HFF-Myc (cell line): ENCODE measurements around the gene GYG1.
A peak's percentile ranks its signal among the peaks of the same experiment; 100 is the strongest.

Experiments
- DNase-seq: peaks from one replicate; pipeline ENCODE4 v3.0.0-alpha.2; 2011; ENCODE audit warnings: low read depth; ENCODE audit errors: extremely low read depth
- H3K4me3 ChIP-seq: replicated peaks from 2 replicates; pipeline ENCODE4 v1.5.1; 2011; ENCODE audit warnings: low read depth, mild to moderate bottlenecking, control low read depth, low read length
- CTCF ChIP-seq: IDR thresholded peaks from 2 replicates; pipeline ENCODE4 v1.5.1; 2012; ENCODE audit warnings: mild to moderate bottlenecking, low read depth, low read length, control low read depth; ENCODE audit errors: missing control alignments

The GYG1 gene

GRCh38 chr3:148990236-148990635 lies 1.1 kb upstream of the GYG1 start:
- no peak overlapping the region for H3K4me3 ChIP-seq
- no peak for DNase-seq
- no peak for TF ChIP-seq CTCF

DNA sequence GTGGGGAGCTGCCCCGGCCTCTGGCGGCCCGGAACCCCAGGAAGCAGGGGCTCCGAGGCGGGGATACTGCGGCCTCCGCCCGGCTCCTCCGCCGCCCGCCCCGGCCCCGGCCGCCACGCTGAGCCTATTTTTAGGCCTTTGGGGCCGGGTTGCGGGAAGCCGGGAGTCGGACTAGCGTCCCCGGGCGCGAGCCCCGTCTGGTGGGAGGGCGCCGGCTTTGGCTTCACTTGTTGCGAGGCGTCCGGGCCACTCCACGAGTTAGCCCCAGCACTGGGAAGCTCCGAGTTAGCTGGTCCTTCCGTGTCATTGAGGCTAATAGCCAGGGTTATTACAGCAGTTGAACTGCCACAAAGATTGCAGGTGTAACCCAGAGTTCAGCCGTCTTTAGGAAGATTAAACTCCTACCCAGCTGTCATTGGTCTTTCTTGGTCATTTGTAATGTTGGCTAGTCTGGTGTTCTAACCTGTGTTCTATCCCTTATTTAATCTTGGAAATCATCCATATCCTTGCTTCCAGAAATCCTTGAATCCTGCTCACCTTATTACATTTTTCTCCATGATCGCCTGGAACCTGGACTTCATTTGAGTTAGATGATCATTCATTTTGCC lies 791 bp downstream of the GYG1 start:
- DNase-seq: no peak
- H3K4me3 ChIP-seq: peak overlapping the region; percentile 76
- no peak for TF ChIP-seq CTCF

- TF ChIP-seq CTCF: no peak
- peak overlapping the region; percentile 76 for H3K4me3 ChIP-seq
- DNase-seq: no peak
Observed at GRCh38 chr3:148992635-148993255, 1.4 kb downstream of the GYG1 start.

GRCh38 chr3:148997623-148998022 lies 6.3 kb downstream of the GYG1 start:
- DNase-seq: no peak
- no peak overlapping the region for H3K4me3 ChIP-seq
- TF ChIP-seq CTCF: no peak

- no peak overlapping the region for H3K4me3 ChIP-seq
- no peak for TF ChIP-seq CTCF
- DNase-seq: no peak
Observed at GRCh38 chr3:148998297-148998696, 7.0 kb downstream of the GYG1 start.

DNA sequence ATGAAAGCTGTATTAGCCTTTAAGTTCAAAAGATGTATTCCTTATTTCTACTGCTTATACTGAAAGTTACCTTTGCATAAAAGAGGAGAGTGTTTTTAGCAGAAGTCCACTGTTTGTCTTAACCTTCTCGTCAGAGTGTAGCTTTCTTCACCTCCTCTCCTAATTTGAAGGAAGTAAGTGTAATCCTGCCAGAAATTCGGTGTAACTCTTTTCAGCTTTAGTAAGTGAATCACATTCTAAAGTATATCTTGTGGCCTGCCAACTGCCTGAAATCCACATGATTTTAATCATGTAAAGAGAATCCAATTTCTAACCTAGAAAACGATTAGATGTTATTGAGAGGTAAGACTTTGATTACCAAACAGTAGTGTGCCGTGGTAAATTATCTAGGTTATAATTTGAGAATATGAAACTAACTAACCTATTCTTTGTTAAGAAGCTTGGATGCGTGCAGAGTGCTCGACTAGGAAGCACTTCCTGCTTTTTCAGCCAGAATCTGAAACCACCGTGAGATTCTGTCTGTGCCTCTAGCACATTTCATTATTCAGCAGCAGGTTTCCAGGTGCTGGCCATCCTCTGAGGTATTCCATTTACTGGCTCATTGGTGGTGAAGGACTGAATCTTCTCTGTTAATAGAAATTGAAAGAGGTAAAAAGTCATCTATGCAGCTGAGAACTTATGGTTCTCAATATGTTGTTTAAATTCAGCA lies 7.5 kb downstream of the GYG1 start:
- DNase-seq: no peak
- no peak overlapping the region for H3K4me3 ChIP-seq
- no peak for TF ChIP-seq CTCF
